Fibroblast of lung (primary cell): ENCODE results near the gene DCPS. TPM values are rescaled to one million over a fixed set of nuclear protein-coding genes. Genes with fewer than 3 reads are reported as not detected.

ENCODE experiments used
- DNase-seq, 2 donors: peaks; one replicate each; pipeline versions ENCODE4 v3.0.0 to v3.0.0-alpha.2; 2010; ENCODE audit warnings: low read depth in 2 of 2
- H2AFZ ChIP-seq: 2 replicates; pipeline ENCODE4 v1.5.1; 2012; ENCODE audit warnings: low read length, control low read depth, inconsistent platforms
- H3K27ac ChIP-seq: 2 replicates; pipeline ENCODE4 v1.5.1; 2011; ENCODE audit warnings: low read length, control low read depth; ENCODE audit not compliant: insufficient read depth
- H3K27me3 ChIP-seq: 2 replicates; pipeline ENCODE4 v1.5.1; 2011; ENCODE audit warnings: mild to moderate bottlenecking, low read length; ENCODE audit not compliant: control insufficient read depth, insufficient read depth
- H3K36me3 ChIP-seq: 2 replicates; pipeline ENCODE4 v1.5.1; 2011; ENCODE audit warnings: low read length; ENCODE audit not compliant: control insufficient read depth, insufficient read depth
- H3K4me1 ChIP-seq: 2 replicates; pipeline ENCODE4 v1.5.1; 2011; ENCODE audit warnings: low read length; ENCODE audit not compliant: control insufficient read depth, insufficient read depth; ENCODE audit errors: extremely low read depth
- H3K4me2 ChIP-seq: 2 replicates; pipeline ENCODE4 v1.5.1; 2011; ENCODE audit warnings: low read length, control low read depth; ENCODE audit not compliant: insufficient read depth; ENCODE audit errors: extremely low read depth
- H3K4me3 ChIP-seq, 4 experiments: fragments of 200-600 bp in 1 of 4; sonication (generic) in 1 of 4; replicated peaks in 1 of 4; 2 replicates each; pipeline ENCODE4 v1.5.1; 2011 to 2016; ENCODE audit warnings: low read length in 4 of 4, low read depth in 3 of 4, mild to moderate bottlenecking in 3 of 4, control low read depth in 2 of 4, inconsistent platforms in 1 of 4, mixed read lengths in 1 of 4; ENCODE audit not compliant: insufficient read depth in 1 of 4; ENCODE audit errors: control extremely low read depth in 1 of 4
- H3K79me2 ChIP-seq: 2 replicates; pipeline ENCODE4 v1.5.1; 2012; ENCODE audit warnings: mild to moderate bottlenecking, low read length, inconsistent platforms; ENCODE audit not compliant: control insufficient read depth, insufficient read depth
- H3K9ac ChIP-seq: 2 replicates; pipeline ENCODE4 v1.5.1; 2011; ENCODE audit warnings: mild to moderate bottlenecking, low read length, control low read depth; ENCODE audit not compliant: insufficient read depth
- H3K9me3 ChIP-seq: 2 replicates; pipeline ENCODE4 v1.5.1; 2012; ENCODE audit warnings: low read depth, low read length; ENCODE audit not compliant: control insufficient read depth, insufficient read depth
- H4K20me1 ChIP-seq: 2 replicates; pipeline ENCODE4 v1.5.1; 2011; ENCODE audit warnings: low read length; ENCODE audit not compliant: control insufficient read depth, insufficient read depth; ENCODE audit errors: extremely low read depth
- EZH2 ChIP-seq: IDR thresholded peaks from 2 replicates; pipeline ENCODE4 v1.5.1; 2012; ENCODE audit warnings: low read length, control low read depth, mild to moderate bottlenecking; ENCODE audit errors: missing control alignments
- polyA plus RNA-seq, 2 donors: library from polyadenylated mRNA; depleted of rRNA in 1 of 2; stranded (reverse) in 1 of 2; unstranded in 1 of 2; fragments of >200 nt; gene quantifications; 2 replicates each; pipeline ENCODE4 v1.2.1, GENCODE V29; 2011 to 2012; ENCODE audit warnings: missing spikeins in 1 of 2
- total RNA-seq: library from RNA; depleted of rRNA; stranded (reverse); fragments of >200 nt; gene quantifications from 2 replicates; pipeline ENCODE4 v1.2.1, GENCODE V29; 2014
- TF ChIP-seq, protein P1 (sequence below), 2 donors: IDR thresholded peaks in 1 of 2; conservative IDR thresholded peaks in 1 of 2; 1 replicate in 1 of 2; 2 replicates in 1 of 2; pipeline ENCODE4 v1.5.1; 2011 to 2012; ENCODE audit warnings: low read length in 2 of 2, control low read depth in 1 of 2, inconsistent platforms in 1 of 2, low read depth in 1 of 2, mild to moderate bottlenecking in 1 of 2

The DCPS gene
- total and polyA plus RNA-seq, 2 donors (not counting 1 experiment from before 2014, with no cell fraction given) = 13.0 to 22.7 TPM

DNA sequence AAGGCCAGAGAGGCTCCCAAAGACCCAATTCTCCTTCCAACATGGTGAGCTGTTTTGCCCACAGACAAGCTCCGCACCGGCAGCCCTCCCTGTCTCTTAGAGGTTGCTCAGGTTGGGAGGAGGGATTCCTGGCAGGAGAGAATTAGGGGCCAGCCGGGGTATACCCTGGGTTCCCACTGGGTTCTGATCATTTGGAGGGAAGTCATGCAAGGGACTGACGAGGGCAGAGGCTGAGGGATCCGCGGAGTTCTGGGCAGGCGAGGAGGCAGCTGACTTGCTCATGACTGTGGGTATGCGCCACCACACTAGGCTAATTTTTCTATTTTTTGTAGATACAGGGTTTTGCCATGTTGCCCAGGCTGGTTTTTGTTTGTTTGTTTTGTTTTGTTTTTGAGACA, 56.2 kb downstream of the DCPS start:
- Histone ChIP-seq H3K9ac (no peak overlapping the region), H3K4me1 (peaks cover 13% of the 10 kb centered on the region), H3K36me3 (no peaks in the 10 kb centered on the region), H3K9me3 (no peaks in the 10 kb centered on the region), H2AFZ (no peak overlapping the region), H3K79me2 (peaks cover 27% of the 10 kb centered on the region), H3K4me2 (peak overlapping the region; percentile 73), H4K20me1 (no peaks in the 10 kb centered on the region), H3K27me3 (no peaks in the 10 kb centered on the region), H3K27ac (no peak overlapping the region), H3K4me3 (peak overlapping the region in 1 of 4 experiments; percentile 23)
- TF ChIP-seq, protein P1, sequence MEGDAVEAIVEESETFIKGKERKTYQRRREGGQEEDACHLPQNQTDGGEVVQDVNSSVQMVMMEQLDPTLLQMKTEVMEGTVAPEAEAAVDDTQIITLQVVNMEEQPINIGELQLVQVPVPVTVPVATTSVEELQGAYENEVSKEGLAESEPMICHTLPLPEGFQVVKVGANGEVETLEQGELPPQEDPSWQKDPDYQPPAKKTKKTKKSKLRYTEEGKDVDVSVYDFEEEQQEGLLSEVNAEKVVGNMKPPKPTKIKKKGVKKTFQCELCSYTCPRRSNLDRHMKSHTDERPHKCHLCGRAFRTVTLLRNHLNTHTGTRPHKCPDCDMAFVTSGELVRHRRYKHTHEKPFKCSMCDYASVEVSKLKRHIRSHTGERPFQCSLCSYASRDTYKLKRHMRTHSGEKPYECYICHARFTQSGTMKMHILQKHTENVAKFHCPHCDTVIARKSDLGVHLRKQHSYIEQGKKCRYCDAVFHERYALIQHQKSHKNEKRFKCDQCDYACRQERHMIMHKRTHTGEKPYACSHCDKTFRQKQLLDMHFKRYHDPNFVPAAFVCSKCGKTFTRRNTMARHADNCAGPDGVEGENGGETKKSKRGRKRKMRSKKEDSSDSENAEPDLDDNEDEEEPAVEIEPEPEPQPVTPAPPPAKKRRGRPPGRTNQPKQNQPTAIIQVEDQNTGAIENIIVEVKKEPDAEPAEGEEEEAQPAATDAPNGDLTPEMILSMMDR (conservative IDR thresholded peaks at IDR 0.05 in 1 of 2, IDR thresholded peaks at IDR 0.05 in 1 of 2; ENCODE audit: low read depth in 1 of 2, low read length in 2 of 2) = no peak
- TF ChIP-seq EZH2 = no peak
- no peak for DNase-seq

DNA sequence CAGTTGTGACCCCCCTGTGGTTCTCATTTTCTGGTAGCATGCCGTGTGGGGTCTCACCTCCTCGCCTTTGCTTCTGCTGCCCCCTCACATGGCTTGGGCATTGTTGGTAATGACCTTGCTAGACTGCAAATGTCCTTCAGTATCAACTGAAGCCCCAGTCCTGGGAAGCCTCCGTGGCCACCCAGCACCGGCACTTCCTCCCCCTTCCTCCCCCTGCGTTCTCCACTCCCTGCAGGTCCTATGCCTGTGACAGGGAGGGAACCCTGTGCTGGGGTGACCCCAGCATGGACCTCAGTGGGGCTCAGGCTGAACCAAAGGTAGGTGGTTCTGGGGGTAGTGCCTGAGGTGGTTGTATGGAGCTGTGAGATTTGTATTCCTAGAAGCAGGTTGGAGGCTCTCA, 57.5 kb downstream of the DCPS start:
- Histone ChIP-seq H3K9me3 (no peaks in the 10 kb centered on the region), H3K79me2 (peaks cover 21% of the 10 kb centered on the region), H3K36me3 (no peaks in the 10 kb centered on the region), H3K4me2 (no peak overlapping the region), H3K27me3 (no peaks in the 10 kb centered on the region), H3K27ac (no peak overlapping the region), H3K9ac (no peak overlapping the region), H3K4me3 (no peak overlapping the region), H2AFZ (no peak overlapping the region), H3K4me1 (peaks cover 13% of the 10 kb centered on the region), H4K20me1 (no peaks in the 10 kb centered on the region)
- TF ChIP-seq, protein P1 (conservative IDR thresholded peaks at IDR 0.05 in 1 of 2, IDR thresholded peaks at IDR 0.05 in 1 of 2; ENCODE audit: low read depth in 1 of 2, low read length in 2 of 2) = no peak
- TF ChIP-seq EZH2 = no peak
- no peak for DNase-seq

DNA sequence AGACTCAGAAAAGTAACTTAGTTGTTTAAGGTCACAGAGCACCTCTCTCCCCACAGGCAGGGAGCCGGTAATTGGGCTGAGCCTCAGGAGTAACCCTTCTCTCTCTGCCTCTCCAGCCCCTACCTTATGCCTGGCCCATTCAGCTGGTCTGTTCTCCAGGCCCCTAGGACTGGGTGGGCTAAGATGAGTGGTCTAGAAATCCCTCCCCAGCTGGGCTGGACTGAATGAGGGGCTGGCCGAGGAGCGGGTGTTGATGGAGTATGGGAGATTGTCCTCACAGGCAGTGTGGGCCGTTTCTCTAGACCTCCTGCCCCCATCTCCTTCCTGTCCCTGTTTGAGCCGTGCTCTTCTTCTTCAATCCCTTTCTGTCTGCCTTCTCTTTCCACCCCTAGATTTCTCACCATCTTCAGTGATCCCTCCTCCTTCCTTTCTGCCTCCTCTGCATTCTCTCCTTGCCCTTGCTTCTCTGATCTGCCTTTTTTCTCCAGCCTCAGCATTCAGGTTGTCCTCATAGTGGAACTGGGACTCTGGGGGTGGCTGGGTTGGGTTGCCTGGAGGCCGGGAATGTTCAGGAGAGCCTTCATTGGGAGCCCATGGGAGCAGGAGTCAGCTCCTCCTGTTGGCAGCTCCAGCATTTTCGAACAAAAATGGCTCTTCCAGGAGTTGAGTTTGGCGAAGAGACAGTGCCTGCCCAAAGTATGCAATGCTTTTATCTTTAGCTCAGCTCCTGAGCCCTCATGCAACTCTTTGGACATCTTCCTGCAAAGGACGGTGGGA, 59.2 kb downstream of the DCPS start:
- H3K9ac ChIP-seq = no peak overlapping the region

More for the DNA sequence above, 59.2 kb downstream of the DCPS start:
- TF ChIP-seq, protein P1 (conservative IDR thresholded peaks at IDR 0.05 in 1 of 2, IDR thresholded peaks at IDR 0.05 in 1 of 2; ENCODE audit: low read depth in 1 of 2, low read length in 2 of 2) = no peak
- TF ChIP-seq EZH2 = no peak
- no peaks in the 10 kb centered on the region for H3K36me3 ChIP-seq
- DNase-seq = no peak
- H3K79me2 ChIP-seq = peaks cover 7% of the 10 kb centered on the region
- H4K20me1 ChIP-seq = no peaks in the 10 kb centered on the region
- no peak overlapping the region for H3K4me3 ChIP-seq
- no peaks in the 10 kb centered on the region for H3K27me3 ChIP-seq
- H3K9me3 ChIP-seq = no peaks in the 10 kb centered on the region
- H3K4me2 ChIP-seq = no peak overlapping the region
- no peak overlapping the region for H2AFZ ChIP-seq
- peaks cover 7% of the 10 kb centered on the region for H3K4me1 ChIP-seq
- H3K27ac ChIP-seq = no peak overlapping the region
